Ectodermal cell (in vitro differentiated cells): ENCODE data around the gene IMMT.

Experiments used
- H3K27ac ChIP-seq: 2 replicates; pipeline ENCODE4 v1.7.0; 2013; ENCODE audit warnings: mild to moderate bottlenecking, low read depth, low read length; ENCODE audit not compliant: insufficient read depth, poor library complexity, severe bottlenecking
- H3K27me3 ChIP-seq: 2 replicates; pipeline ENCODE4 v1.7.0; 2013; ENCODE audit warnings: mild to moderate bottlenecking, low read length; ENCODE audit not compliant: insufficient read depth, control insufficient read depth, poor library complexity, severe bottlenecking
- H3K36me3 ChIP-seq: one replicate; pipeline ENCODE4 v1.7.0; 2013; ENCODE audit warnings: low read length; ENCODE audit not compliant: control insufficient read depth, insufficient read depth
- H3K4me1 ChIP-seq: one replicate; pipeline ENCODE4 v1.7.0; 2013; ENCODE audit warnings: low read length; ENCODE audit not compliant: control insufficient read depth, insufficient read depth
- H3K4me3 ChIP-seq: 2 replicates; pipeline ENCODE4 v1.7.0; 2013; ENCODE audit warnings: low read depth, low read length, control low read depth; ENCODE audit not compliant: insufficient read depth
- H3K9me3 ChIP-seq: 2 replicates; pipeline ENCODE4 v1.7.0; 2013; ENCODE audit warnings: mild to moderate bottlenecking, low read length, moderate library complexity; ENCODE audit not compliant: control insufficient read depth
- WGBS, 2 experiments: methylation state at CpG; one replicate each; pipeline ENCODE4 v1.1.7; 2013; ENCODE audit warnings: missing lambda C conversion rate in 2 of 2; 5-methylcytosine and 5-hydroxymethylcytosine counted together

Gene IMMT

DNA sequence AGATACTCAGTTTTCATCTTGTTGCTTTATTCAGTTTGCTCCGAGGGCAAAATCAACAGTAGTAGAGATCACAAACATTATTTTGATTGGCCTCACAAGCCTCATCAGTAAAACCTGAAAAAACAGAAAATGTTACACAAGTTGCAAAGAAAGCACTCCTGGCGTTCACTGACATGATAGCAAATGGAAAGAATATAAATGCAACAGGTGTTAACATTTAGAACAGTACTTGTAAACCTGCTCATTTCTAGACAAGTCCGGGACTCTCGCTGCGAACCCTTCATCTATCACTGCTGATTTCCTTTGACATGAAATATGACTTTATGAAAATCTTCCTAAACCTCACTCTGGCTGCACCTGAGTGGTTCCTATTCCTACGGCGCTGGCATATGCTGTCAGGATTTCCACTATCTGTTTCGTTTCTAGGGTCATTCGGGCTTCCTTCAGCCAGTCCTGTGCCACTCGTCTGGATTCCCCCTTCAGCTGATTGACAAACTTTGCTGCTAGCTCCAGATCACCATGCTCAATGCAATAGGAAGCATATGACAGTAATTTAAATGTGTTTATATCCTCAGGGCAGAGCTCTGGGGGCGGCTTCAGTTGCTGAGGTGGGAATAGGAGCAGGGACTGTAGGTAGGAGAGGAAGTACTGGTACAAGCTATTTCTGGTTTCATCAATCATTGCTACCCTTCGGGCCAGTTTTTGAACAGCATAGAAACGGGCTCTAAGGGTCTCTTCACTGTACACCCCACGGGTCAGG lies 51.2 kb downstream of the IMMT start:
- peaks cover 31% of the 10 kb centered on the region for H3K36me3 ChIP-seq
- 95 to 96% methylated on average over 14 of the region's 14 CpGs for WGBS, 2 experiments

DNA sequence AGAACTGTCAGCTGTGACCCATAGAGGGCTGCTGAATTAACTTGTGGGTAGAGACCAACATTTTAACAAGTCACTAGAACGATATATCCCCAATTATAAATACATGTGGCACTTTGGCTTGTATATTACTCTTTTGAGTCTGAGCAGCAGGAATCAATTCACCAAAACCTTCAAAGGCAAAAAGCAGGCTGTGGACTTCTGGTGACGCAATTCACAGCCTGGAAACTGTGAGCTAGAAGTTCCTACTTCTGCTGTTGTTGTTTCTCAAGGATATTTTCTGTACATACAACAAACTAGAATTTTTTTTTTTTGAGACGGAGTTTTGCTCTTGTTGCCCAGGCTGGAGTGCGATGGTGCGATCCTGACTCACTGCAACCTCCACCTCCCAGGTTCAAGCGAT lies 52.0 kb downstream of the IMMT start:
- WGBS, 2 experiments, result 95 to 98% methylated on average over 6 of the region's 6 CpGs
- no peak overlapping the region for H3K27ac ChIP-seq
- no peaks in the 10 kb centered on the region for H3K27me3 ChIP-seq
- no peaks in the 10 kb centered on the region for H3K9me3 ChIP-seq
- H3K4me3 ChIP-seq, result no peak overlapping the region
- H3K4me1 ChIP-seq, result no peaks in the 10 kb centered on the region
- peaks cover 39% of the 10 kb centered on the region for H3K36me3 ChIP-seq

More for the DNA sequence above, 51.2 kb downstream of the IMMT start:
- Histone ChIP-seq H3K9me3 (no peaks in the 10 kb centered on the region), H3K4me1 (no peaks in the 10 kb centered on the region), H3K27ac (no peak overlapping the region), H3K27me3 (no peaks in the 10 kb centered on the region), H3K4me3 (no peak overlapping the region)

DNA sequence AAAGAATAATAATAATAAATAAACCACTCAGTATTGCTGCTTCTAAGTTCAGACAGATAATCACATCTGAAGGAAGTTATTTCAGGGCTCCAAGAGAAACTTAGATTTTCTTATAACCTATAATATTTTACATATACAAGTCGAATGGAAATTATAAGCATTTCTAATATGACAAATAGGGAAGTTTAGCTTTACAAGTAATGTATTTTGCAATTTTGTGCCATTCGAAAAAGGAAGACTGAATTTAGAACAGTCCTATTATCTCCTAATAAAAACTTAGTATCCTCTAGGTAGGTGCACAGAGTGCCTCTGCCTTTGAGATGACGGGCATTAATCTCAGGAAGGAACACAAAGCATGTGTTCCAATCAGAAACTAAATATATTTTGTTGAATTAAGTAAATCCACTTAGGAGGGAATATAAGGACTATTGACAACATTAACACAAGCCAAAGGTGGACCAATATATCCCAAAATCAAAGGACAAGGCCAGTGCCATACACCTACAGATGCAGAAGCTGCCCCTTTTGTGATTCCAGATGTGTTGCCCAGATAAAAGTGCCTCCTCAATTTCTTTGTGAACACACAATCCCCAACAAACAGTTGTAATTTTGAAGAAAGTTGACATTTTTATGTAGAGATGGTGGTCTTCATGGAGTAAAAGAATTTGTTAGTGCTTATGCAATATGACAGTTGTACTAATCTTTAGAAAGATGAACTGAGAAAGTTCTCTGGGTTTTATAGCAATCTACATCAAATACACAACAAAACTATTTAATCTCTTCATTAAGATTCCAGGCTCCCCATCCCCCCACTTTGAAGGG lies 52.6 kb downstream of the IMMT start:
- H3K4me1 ChIP-seq, result no peaks in the 10 kb centered on the region
- peaks cover 40% of the 10 kb centered on the region for H3K36me3 ChIP-seq
- H3K9me3 ChIP-seq, result no peaks in the 10 kb centered on the region
- H3K27me3 ChIP-seq, result no peaks in the 10 kb centered on the region
- H3K4me3 ChIP-seq, result no peak overlapping the region
- WGBS, 2 experiments, result 100% methylated on average over 1 of the region's 3 CpGs
- no peak overlapping the region for H3K27ac ChIP-seq

DNA sequence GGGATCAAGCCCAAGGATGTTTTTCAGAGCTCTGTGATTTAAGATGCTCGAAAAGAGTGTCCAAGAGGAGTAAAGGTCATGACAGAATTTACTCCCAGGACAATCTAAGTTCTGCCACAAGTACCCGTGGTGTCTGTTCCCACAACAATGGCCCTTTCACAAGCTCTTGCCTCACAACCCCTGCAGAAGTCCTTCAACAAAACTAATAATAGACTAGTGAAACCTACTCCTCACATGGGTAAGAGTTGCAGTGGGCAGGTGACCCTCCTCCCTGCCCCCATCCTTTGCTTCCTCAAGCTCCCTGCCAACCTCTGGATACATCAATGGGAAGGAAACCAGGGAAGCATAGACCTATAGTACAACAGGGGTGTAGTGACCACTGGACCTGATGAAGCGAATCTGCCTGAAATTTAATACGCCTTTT lies 54.3 kb downstream of the IMMT start:
- no peaks in the 10 kb centered on the region for H3K27me3 ChIP-seq
- no peaks in the 10 kb centered on the region for H3K4me1 ChIP-seq
- H3K9me3 ChIP-seq, result no peaks in the 10 kb centered on the region
- peaks cover 45% of the 10 kb centered on the region for H3K36me3 ChIP-seq
- peak overlapping the region; percentile 42 for H3K27ac ChIP-seq
- H3K4me3 ChIP-seq, result no peak overlapping the region
- WGBS, 2 experiments, result 90 to 94% methylated on average over 4 of the region's 4 CpGs

DNA sequence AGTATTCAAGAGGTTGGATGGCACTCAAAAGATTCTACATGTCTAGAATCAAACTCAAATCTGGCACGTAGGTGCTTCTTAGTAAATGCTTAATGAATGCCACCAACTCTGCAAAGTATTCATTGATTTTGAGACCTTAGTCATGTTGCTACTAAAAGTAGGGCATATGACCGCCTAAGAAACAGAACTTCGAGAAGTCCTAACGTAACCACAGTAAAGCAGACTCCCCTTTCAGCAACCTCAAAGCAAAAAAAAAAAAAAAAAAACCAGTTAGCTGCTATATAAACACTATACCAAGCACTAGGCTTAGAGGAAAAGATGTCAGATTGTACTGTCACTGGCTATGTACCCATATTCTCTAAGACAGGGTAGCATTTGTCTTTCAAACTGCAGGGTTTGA lies 55.3 kb downstream of the IMMT start:
- no peaks in the 10 kb centered on the region for H3K9me3 ChIP-seq
- 93 to 98% methylated on average over 4 of the region's 4 CpGs for WGBS, 2 experiments
- peaks cover 50% of the 10 kb centered on the region for H3K36me3 ChIP-seq
- H3K27ac ChIP-seq, result no peak overlapping the region
- H3K27me3 ChIP-seq, result no peaks in the 10 kb centered on the region
- H3K4me3 ChIP-seq, result no peak overlapping the region
- H3K4me1 ChIP-seq, result no peaks in the 10 kb centered on the region

DNA sequence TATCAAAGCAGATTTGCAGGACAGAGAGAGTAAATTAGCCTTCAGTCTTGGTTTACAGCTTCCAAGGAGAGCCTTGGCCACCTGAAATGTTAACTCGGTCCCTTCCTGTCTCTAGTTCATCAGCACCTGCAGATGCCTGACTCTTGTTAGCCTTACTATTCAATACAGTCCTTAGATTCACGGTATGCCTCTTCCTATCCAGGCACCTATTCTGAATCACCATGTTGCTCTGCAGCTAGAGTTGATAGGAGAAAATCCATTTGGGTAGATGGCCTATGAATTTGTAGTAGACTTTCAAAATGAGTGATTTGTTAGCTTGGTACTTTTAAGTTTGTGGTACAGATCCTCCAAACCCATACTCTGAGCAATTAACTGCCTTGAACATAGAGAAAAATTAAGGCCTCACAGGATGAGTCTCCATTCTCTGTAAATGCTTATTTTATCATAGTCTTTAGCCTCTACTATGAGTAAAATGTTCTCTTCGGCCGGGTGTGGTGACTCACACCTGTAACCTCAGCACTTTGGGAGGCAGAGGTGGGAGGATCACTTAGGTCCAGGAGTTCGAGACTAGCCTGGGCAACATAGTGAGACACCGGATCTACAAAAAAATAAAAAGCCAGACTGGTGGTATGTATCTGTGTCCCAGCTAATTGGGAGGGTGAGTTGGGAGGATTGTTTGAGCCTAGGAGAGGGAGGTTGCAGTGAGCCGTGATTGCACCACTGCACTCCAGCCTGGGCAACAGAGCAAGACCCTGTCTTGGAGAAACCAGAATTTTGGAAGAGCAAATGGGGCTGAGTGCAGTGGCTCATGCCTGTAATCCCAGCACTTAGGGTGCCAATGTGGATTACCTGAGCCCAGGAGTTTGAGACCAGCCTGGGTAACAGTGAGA lies 56.3 kb downstream of the IMMT start:
- Histone ChIP-seq H3K4me1 (no peaks in the 10 kb centered on the region), H3K9me3 (no peaks in the 10 kb centered on the region), H3K36me3 (peaks cover 54% of the 10 kb centered on the region), H3K27ac (no peak overlapping the region), H3K4me3 (no peak overlapping the region), H3K27me3 (no peaks in the 10 kb centered on the region)
- WGBS, 2 experiments, result 94 to 96% methylated on average over 7 of the region's 7 CpGs

DNA sequence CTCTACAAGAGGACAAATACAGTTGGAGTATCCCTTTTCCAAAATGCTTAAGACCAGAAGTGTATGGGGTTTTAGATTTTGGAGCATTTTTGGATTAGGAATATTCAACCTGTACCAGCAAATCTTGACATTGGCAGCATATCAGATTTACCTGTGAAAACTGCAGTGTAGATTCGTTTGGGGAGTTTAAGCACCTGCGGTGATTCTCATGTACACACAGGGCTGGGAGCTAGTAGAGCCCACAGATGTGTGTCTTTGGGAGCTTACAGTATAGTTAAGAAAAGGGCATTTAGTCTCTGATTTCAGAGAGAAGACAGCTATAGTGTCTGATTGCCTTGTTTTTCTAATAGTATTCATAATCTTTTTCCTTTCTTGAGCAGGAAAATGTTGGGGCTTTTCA lies 59.1 kb downstream of the IMMT start:
- Histone ChIP-seq H3K4me3 (no peak overlapping the region), H3K9me3 (no peaks in the 10 kb centered on the region), H3K36me3 (peaks cover 74% of the 10 kb centered on the region), H3K27me3 (no peaks in the 10 kb centered on the region), H3K27ac (no peak overlapping the region), H3K4me1 (no peaks in the 10 kb centered on the region)
- WGBS, 2 experiments, result 87 to 93% methylated on average over 2 of the region's 2 CpGs

DNA sequence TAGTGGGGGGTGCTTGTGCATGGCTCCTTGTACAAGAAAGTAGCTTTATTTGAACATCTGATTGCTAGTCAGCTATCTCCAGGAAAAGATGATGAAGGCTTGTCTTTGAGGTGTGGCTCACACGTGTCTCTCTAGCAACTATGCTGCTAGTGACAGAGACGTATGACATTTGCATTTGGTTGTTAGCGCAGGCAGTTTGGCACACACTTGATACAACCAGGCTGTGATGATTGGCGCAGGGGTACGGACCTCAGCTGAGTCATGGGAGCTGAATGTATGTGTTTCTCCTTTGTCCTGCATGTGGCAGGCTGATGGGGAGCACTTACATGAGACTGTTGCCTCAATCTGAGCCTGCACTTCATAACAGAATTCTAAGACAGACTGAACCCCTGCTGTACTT lies 59.6 kb downstream of the IMMT start:
- Histone ChIP-seq H3K4me3 (no peak overlapping the region), H3K36me3 (peaks cover 79% of the 10 kb centered on the region), H3K9me3 (no peaks in the 10 kb centered on the region), H3K27ac (no peak overlapping the region), H3K4me1 (no peaks in the 10 kb centered on the region), H3K27me3 (no peaks in the 10 kb centered on the region)
- 95 to 96% methylated on average over 5 of the region's 5 CpGs for WGBS, 2 experiments

DNA sequence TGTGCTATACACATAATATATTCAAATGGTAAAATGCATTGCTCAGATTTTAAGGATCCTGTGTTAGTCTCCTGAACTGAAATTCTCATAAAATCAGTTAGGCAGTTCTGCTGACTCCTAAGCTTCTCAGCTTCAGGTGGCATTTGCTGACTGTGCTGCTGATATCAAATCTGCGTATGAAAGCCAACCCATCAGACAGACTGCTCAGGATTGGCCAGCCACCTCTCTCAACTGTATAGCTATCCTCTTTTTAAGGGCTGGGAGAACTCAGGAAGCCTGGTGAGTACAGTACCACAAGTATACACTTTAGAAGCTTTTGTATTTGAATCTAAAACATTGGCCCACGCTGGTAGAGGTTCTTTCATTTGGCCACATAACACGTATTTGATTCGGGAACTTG lies 60.6 kb downstream of the IMMT start:
- WGBS, 2 experiments, result 97 to 99% methylated on average over 4 of the region's 4 CpGs
- no peak overlapping the region for H3K4me3 ChIP-seq
- no peaks in the 10 kb centered on the region for H3K27me3 ChIP-seq
- no peak overlapping the region for H3K27ac ChIP-seq
- H3K4me1 ChIP-seq, result no peaks in the 10 kb centered on the region
- no peaks in the 10 kb centered on the region for H3K9me3 ChIP-seq
- peaks cover 83% of the 10 kb centered on the region for H3K36me3 ChIP-seq

DNA sequence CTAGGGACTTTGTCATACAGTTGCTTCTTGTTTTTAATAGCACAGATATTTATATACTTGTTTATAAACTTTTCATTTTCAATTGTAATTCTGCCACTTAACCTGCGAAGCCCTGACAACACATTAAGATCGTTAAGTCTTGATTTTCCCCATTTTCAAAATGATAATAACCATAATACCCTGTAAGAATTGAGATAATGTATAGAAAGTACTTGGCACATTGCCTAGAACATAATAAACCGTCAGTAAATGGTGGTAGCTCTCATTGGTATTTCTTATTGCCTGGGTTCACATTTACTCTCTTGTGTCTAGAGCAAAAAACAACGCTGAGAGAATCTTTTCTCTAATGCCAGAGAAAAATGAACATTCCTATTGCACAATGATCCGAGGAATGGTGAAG lies 70.6 kb downstream of the IMMT start:
- H3K9me3 ChIP-seq, result no peaks in the 10 kb centered on the region

More for the DNA sequence above, 70.6 kb downstream of the IMMT start:
- H3K4me1 ChIP-seq, result no peaks in the 10 kb centered on the region
- H3K27me3 ChIP-seq, result no peaks in the 10 kb centered on the region
- H3K36me3 ChIP-seq, result peaks cover 51% of the 10 kb centered on the region
- H3K4me3 ChIP-seq, result no peak overlapping the region
- 94 to 100% methylated on average over 3 of the region's 5 CpGs for WGBS, 2 experiments
- no peak overlapping the region for H3K27ac ChIP-seq
